ENCODE data around the gene ANKS4B. TPM values are rescaled to one million over a fixed set of nuclear protein-coding genes. Genes with fewer than 3 reads are reported as not detected.

The ANKS4B gene
- total and polyA plus RNA-seq, 2 of the 8 experiments (the other 6 are each of a cell fraction or from before 2014, with no cell fraction given) = 0.06 to 0.15 TPM

- H2AFZ ChIP-seq (ENCODE audit: low read length) = no peak overlapping the region
- 92% methylated on average over 5 of the region's 5 CpGs; no CpG with 5 or more reads in 1 of the 2 experiments for WGBS, 2 experiments (ENCODE audit: extremely low coverage in 1 of 2, insufficient coverage in 1 of 2, insufficient read length in 1 of 2, insufficient replicate concordance in 2 of 2, low coverage in 1 of 2, low lambda C conversion rate in 2 of 2, missing lambda C conversion rate in 1 of 2)
- H4K20me1 ChIP-seq (replicated peaks in 1 of 2; ENCODE audit: control insufficient read depth in 1 of 2, insufficient read depth in 2 of 2, low read length in 2 of 2) = no peaks in the 10 kb centered on the region
- H3K79me1 ChIP-seq (ENCODE audit: low read depth, low read length) = no peaks in the 10 kb centered on the region
- H3K14ac ChIP-seq (ENCODE audit: insufficient read length) = no peak overlapping the region
- ChIA-PET CTCF (ENCODE audit: partially characterized antibody) (interaction anchor here (0.6 to 6.6 kb wide), 28 partner anchors 8 to 1132 kb away, joined by 3 to 65 read pairs (median 4); partner anchors contain the start of gene CRYM), POLR2A (ENCODE audit: partially characterized antibody) (no interaction called here)
- FAIRE-seq (no peak), DNase-seq (ENCODE audit: low read depth in 1 of 2, low spot score in 2 of 2) (no peak)
- H2AK5ac ChIP-seq (ENCODE audit: low read depth, low read length) = no peak overlapping the region
- no peaks in the 10 kb centered on the region for H3K79me2 ChIP-seq (ENCODE audit: control insufficient read depth in 1 of 2, insufficient read depth in 2 of 2, low read length in 2 of 2)
- H3K18ac ChIP-seq (ENCODE audit: extremely low read depth, low read length) = no peak overlapping the region
- H3K4me2 ChIP-seq (ENCODE audit: insufficient read depth in 1 of 2, low read depth in 2 of 2, low read length in 2 of 2) = no peak overlapping the region
- no peak overlapping the region for H4K91ac ChIP-seq (replicated peaks; ENCODE audit: insufficient read length, low read length)
- no peak overlapping the region for H2BK15ac ChIP-seq (ENCODE audit: low read length)
- H3K9ac ChIP-seq (replicated peaks in 1 of 4; ENCODE audit: extremely low read depth in 1 of 4, low read depth in 3 of 4, low read length in 3 of 4) = no peak overlapping the region
- no peak overlapping the region for H2BK20ac ChIP-seq (ENCODE audit: low read length)
- no peak overlapping the region for H2BK12ac ChIP-seq (ENCODE audit: low read depth, low read length)
- no peak overlapping the region for H3K23ac ChIP-seq (ENCODE audit: insufficient read length)
- no peak overlapping the region for H2BK5ac ChIP-seq (ENCODE audit: low read depth, low read length)
- H3K9me3 ChIP-seq (ENCODE audit: insufficient read depth in 2 of 2, low read depth in 1 of 2, low read length in 1 of 2) = no peaks in the 10 kb centered on the region
- H3K23me2 ChIP-seq (ENCODE audit: low read depth, low read length) = no peaks in the 10 kb centered on the region
- no peak overlapping the region for H3K4me3 ChIP-seq (ENCODE audit: extremely low read depth in 1 of 4, insufficient read depth in 2 of 4, low read depth in 3 of 4, low read length in 4 of 4)
- H3K27ac ChIP-seq (ENCODE audit: low read depth, low read length) = no peak overlapping the region
- no peak overlapping the region for H4K5ac ChIP-seq (ENCODE audit: insufficient read length, low read depth, low read length)
- H3K36me3 ChIP-seq (ENCODE audit: control insufficient read depth in 2 of 4, insufficient read depth in 4 of 4, low read length in 3 of 4) = no peaks in the 10 kb centered on the region
- H2BK120ac ChIP-seq (replicated peaks; ENCODE audit: low read depth, low read length) = no peak overlapping the region
- H3K27me3 ChIP-seq (replicated peaks in 1 of 4; ENCODE audit: control insufficient read depth in 3 of 4, extremely low read depth in 1 of 4, insufficient read depth in 3 of 4, low read length in 3 of 4) = peaks cover 0 to 2% (median 0%) of the 10 kb centered on the region in 4 experiments; a peak in 2 of 7 replicates
- H4K8ac ChIP-seq (ENCODE audit: extremely low read depth, insufficient read depth, low read length) = no peak overlapping the region
- H3K4ac ChIP-seq (replicated peaks; ENCODE audit: insufficient read length, low read depth, low read length) = no peak overlapping the region
- H3K4me1 ChIP-seq (replicated peaks in 1 of 4; ENCODE audit: control insufficient read depth in 3 of 4, insufficient read depth in 4 of 4, low read length in 3 of 4) = no peaks in the 10 kb centered on the region
- no peak overlapping the region for H3K56ac ChIP-seq (replicated peaks; ENCODE audit: insufficient read length, low read depth, low read length)
- TF ChIP-seq CHD2 (IDR thresholded peaks at IDR 0.05; ENCODE audit: low read length) (no peak), TAF1 (IDR thresholded peaks at IDR 0.05; ENCODE audit: low read depth, low read length) (no peak)
Observed at GRCh38 chr16:21189311-21189710, 44.2 kb upstream of the ANKS4B start.

All from H1 (cell line).